Activated naive CD4-positive, alpha-beta T cell (primary cell): Measurements from ENCODE around the gene POLR1H.

Source experiments
- DNase-seq, 4 experiments: peaks; one replicate each; lab custom pipeline; 2025; lab: John Stamatoyannopoulos, UW

POLR1H gene

DNA sequence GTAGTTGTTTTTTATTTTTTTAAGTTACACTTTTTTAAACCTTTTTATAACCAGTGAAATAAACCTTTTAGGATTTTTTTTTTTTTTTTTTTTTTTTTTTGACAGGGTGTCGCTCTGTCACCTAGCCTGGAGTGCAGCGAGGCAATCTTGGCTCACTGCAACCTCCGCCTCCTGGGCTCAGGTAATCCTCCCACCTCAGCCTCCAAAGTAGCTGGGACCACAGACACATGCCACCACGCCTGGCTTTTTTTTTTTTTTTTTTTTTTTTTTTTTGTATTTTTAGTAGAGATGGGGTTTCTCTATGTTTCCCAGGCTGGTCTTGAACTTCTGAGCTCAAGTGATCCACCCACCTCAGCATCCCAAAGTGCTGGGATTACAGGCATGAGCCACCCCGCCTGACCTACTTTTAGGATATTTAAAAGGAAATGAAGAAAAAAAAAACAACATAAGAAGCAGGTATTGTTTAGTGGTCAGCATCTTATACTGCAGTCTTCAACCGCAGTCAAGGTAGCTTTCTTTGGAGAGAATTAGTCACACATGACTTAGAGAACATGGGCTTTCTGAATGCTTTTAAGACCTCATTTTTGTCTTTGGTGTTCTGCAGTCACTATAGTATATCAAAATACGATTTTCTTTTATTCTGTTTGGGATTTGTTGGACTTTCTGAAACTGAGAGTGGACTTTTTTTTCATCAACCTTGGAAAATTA, 1.6 kb downstream of the POLR1H start:
- no peak for DNase-seq

DNA sequence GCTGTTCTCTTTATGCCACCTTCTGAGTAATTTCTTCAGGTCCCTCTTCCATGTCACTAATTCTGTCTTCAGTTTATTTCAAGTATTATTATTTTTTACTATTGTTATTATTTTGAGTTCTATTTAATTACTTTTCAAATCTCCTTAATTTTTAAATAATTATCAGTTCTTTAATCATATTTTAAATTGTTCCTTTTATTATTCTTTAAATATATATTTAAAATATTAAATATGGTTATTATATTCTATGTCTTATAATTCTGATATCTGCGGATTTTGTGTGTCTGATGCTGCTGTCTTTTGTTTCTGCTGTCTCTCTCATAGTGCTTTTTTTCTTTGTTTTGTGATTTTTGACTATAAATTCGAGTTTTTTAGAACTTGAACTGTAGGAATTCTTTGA, 2.2 kb downstream of the POLR1H start:
- DNase-seq, result no peak

DNA sequence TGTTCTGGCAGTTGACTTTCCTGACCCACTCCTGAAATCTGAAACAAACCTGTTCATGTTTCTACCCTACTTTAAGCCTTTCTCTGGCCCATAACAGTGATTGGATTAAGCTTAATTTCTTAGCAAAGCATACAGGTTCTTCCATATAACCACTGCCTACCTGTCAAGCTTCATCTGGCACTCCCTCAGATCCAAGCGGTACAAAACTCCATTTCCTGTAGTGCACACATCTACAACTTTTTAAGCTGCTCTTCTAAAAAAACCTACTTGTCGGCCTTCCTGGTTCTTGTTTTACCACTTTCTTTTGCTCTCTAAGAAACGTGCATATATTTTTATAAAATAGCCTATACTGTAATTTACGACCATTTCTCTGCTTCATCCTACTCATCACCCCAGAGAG, 5.0 kb downstream of the POLR1H start:
- no peak for DNase-seq

DNA sequence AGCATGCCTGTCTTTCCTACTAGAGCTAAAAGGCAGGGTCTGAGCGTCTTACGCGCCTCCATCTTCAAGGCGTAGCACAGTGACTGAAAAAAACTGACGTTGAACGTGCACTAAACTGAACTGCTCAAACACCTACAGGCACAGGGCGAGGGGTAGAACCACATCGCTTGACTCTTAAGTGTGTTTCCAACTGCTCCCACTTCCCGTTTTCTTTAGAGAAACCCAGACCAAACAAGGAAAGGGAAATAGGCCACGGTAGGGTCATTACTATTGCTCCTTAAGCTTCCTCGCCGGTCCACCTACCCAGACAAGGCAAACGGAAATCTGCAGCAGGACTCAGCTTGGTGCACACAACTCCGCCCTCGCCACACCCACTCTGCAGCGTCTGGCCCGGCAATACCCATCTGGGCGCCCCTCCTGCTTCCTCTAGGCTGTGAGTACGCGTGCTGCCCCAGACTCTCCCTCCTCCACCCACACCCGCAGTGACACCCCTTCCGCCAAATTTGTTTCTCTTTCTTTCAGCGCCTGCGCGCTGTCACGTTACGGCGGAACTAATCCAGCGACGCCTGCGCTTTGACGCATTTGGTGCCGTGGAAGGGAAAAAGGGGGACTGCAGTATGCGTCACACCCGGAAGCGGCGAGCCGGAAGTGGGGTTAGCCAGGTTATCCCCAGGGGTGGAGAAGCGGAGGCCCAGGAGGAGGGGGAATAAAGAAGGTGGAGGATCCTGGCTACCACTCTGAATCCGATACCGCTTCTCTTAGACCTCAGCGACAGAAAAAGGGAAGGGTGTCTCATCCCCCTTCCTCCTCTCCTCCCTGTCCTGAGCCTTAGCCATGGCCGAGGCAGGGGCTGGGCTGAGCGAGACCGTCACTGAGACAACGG, 5.8 kb downstream of the POLR1H start, which contains the start of gene PPP1R11:
Gene PPP1R11 (plus strand): TSS at position 622 of the 883 bp plus-strand sequence. CDS start 213 bp downstream, at position 835.
- DNase-seq, result peak; percentile 93 to 97 (median 95)

DNA sequence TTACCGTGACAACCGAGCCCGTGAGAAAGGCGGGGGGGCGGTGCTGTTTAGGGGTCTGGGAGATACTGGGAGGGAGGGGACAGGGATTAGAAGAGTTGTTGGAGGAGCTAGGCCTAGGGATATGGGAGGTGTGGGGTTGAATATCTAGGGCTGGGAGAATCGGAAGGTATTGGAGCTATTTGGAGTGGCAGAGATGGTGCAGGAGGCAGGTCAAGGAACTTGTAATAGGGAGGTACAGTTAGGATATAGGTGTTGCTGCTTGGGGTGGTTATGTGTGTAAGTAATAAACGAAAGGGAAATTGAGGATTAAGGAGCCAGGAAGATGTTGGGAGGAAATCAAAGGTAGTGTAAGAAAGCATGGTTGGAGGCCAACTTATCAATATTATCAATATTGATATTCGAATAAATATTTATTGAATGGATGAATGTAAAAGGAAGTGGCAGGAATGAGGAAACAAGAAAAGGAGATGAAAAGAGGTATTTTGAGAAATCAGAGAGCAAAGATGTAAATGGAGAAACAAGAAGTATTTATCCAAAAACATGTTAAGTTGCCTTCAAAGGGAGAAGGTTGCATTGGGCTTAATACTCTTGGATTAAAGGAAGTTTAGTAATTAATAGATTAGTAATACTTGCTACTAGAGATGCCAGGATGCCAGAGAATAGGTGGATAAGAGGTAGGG, 6.5 kb downstream of the POLR1H start:
- no peak for DNase-seq

DNA sequence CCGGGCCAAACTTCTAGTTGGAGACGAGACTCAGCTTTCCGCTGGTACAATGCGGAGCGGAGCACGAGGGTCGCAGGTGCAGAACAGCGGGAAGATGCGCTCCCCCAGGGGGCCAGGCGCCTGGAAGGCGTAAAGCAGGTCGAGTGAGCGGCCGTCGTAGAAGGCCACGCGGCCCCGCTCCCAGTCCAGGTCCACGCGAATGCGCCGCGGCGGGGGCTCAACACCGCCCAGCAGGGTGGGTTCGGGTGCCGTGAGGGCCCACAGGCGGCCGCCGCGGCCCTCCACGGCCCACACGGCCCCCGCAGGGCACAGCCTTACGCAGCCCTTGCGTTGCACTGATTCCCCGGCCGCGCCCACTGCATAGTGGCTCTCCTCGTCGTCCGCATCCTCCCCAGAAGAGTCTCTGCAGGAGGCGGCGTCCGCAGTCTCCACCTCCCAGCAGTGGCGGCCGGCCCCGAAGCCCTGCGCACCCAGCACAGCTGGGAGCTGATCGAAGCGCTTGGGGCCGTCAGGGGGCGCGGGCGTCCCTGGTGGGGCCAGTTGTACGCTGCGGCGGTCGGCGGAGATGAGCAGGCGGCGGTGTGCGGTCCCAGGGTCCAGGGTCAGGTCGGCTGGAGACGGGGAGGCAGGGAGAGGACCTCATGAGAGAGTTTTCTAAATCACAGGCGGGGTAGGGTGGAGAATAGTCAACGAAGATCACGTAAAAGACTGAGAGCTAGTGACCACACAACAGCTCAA, 10.2 kb downstream of the POLR1H start:
- DNase-seq, result no peak

DNA sequence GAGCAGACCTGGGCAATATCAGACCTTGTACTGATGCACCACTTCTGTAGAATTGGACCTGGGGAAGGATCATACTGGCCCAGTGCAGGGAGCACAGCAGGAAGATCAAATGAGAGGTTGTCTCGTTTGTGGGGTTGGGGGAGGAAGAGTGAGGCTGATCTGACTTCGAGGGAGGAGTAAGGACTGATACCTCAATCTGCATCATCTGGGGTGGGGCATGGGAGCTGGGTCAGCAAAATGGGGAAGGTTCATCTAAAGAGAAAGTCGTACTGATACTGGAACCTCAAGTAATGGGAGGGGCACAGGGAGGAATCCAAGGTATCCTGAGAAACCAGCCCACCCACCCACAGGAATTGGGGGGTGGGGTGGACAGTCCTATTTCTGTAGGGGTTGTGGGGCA, 10.8 kb downstream of the POLR1H start:
- no peak for DNase-seq

DNA sequence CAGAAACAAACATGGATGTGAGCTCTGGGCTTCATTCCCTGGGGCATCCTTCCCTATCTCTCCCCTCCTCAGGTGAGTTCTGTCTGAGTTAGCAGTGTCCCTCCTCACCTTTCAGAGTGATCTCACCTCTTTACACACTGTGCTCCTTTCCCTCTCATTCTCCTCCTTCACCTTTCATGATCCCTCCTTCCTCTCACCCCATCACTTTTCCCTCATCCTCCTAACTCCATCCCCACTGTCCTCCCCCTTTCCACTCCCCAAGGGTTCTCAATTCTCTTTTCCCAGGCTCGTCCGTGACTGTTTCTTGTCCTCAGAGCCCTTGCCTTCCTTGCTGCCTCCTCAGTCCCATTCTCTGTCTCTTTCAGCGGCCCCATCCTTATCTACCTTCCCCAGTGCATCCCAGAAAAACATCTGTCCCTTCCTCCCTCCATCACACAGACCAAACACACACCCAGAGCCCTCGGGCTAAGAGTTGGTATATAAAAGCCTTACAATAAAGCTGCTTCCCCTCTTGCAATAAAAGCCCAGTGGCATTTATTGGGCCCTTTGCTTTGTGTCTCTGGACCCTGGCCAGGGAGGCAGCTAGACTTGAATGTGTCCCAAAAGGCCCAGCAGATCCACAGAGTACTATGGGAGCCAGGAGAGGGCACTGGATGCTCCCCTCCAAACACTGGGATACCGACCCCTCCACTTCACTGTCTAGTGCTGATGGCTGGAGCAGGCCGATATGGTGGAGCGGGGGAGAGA, 12.6 kb downstream of the POLR1H start:
- no peak for DNase-seq

DNA sequence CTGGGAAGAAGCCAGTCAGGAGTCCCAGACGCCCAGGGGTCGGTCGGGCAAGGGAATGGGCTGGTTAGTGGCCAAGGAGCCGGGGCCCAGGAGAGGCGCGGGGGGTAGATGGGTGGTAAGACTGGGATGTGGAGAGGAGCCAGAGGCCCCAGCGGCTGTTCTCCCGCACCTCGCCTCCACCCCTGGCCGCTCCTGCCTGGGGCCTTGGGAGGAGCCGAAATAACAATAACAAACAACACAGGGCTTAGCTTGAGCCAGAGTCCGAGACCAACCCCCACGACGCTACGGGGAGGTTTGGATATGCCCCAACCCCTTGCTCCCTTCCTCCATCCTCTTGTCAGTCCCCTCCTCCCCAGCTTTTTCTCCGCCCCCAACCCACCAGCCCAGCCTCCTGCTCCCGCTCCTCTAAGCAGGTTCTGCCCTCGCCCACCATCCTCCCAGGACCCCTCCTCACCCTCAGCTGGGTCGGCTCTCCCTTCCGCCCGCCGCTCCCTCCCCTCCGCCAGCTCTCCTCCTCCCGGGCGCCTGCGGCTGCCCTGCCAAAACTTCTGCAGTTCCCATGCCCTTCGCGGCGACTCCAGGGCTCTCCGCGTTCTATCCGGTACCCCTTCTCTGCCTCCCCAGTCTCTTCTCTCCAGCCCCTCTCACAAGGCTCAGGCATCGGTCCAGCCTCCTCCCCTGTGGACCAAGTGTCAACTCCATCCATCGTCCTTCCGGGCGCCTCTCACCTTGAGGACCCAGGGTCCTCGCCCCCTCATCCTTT, 13.4 kb downstream of the POLR1H start:
- DNase-seq, result no peak

DNA sequence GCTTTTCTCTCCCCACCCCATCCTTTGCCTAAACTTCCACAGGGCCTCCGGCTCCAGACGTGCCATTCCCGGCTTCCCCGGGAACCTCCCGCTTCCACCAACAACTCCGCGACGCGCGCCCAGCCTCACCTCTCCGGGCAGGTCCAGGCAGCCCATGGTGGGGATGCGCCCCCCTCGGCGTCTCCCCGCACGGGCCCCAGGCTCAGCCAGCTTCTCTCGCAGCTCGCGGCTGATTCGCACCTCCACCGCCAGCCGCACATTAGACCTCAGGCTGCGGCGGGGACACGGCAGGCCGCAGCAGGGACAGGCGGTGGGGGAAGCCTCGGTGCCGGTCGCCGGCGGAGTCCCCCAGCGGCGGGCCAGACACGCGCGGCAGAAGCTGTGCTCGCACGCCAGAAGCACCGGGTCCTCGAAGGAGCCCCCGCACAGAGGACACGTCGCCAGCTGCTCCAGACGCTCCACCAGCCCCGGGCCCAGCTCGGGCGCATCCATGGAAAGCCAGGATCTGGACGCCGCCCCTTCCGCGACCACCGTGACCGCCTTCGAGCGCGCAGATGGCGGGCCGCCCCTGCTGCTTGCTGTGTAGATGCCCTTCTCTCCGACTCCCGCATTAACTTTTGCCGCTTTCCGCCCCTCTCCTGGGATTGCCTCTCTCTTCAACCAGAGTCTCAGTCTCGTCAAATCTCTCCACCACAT, 14.2 kb downstream of the POLR1H start, which contains the start of gene RNF39:
Gene RNF39 (minus strand): TSS at position 676 of the 696 bp plus-strand sequence. CDS start 184 bp downstream, at position 492.
- DNase-seq, result peak in 1 of 4 experiments; percentile 10

DNA sequence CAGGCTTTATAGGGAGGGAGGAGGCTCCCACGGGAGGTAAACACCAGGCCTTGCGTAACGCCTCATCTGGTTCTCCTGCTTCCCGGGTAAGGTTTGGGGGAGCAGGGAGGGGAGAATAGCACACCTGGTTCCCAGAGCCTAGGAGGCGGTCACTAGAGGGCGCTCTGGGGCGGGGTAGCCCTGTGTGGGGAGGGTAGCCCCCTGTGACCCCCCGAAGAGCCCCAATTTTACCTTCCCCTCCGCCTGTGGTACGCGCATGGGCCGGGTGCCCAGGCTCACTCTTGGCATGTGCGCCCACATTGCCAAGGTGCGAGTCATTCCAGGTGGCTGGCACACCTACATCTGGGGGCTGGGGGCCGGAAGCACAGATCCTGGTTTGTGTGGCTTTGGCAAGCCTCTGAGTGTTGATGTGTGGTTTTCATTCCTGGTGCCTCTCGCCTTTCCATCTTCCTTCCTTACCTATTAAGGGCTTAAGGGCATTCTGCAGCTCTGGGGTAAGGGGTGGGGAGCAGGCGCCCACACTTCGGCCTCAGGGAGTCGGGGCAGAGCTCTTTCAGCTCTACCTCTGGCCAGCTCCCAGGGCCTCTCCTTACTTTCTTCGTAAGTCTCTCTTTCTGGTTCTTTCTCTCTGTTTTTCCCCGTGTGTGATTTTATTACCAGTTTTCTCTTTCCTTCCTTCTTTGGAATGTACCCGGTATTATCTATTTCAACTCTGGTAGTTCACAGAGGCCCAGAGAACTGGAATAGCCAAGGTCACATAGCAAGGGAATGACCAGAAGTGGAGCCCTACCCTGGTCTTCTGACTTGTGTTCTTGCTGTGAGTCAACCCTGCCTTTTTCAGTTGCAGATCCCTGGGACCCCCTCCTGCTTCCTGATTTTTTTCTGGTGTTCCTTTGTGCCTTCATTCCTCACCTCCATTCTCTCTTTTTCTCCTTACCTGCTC, 15.0 kb downstream of the POLR1H start:
- no peak for DNase-seq

DNA sequence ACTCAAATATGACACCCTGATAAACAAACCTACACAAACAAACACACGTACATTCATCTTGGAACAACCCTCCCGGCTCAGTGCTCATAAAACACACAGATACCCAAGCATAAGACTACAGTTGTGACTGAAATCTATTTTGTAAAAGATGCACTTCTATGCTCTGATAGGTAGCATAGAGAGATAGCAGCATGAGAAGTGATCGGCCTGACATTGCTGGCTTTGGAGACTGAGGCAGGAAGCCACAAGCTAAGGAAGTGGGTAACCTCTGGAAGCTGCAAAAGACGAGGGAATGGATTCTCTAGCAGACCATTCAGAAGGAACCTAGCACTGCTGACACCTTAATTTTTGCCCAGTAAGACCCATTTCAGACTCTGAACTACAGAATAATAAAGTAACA, 16.2 kb downstream of the POLR1H start:
- DNase-seq, result no peak

DNA sequence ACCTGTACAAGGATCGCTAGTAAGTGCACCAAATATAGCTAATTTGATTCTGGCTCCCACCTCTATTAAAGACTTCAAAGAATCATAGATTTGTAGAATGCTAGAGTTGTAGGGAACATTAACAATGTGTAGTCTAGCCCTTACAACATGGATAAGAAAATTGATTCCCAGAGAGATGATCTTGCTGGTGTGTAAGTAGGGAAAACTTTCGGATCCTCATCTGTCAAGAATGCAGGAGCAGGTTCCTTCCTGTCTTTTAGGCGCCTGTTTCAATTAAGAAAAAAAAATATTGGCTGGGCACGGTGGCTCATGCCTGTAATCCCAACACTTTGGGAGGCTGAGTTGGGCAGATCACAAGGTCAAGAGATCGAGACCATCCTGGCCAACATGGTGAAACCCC, 26.8 kb downstream of the POLR1H start:
- DNase-seq, result no peak

DNA sequence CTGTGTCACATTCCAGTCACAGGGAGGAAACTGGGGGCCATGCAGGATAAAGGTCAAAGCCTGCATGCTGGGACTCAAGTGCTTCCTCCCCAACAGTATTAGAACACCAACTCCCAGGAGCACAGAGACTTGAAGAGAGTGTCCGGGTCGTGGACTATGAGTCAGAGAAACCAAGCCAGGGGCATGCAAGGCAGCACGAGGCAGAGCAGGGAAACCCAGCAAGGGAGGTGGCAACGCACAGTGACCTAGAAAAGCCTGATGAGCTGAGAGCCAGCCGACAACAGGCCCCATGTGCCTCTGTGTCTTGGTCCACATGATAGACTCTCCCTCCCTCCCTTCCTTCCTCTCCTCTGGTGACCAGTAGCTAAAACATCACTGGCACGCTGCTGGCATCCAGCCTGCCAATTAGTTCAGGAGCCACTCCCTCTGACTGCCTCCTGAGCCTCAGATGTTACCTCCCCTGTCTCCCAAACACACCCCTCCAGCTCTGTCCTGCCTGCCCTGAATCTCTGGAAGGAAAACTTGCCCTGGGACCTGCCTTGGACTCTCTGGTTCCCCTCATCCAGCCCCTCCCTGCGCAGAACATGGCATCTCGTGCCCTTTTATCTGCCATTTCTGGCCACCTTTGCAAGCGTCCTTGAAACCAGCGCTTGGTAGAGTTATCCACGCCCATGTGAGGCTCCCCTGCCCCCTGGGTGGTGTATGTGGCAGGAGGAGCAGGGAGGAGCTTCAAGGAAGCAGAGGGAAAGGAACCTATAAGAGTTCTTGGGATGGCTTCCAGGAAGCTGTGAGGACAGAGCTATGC, 30.7 kb downstream of the POLR1H start:
- DNase-seq, result no peak

DNA sequence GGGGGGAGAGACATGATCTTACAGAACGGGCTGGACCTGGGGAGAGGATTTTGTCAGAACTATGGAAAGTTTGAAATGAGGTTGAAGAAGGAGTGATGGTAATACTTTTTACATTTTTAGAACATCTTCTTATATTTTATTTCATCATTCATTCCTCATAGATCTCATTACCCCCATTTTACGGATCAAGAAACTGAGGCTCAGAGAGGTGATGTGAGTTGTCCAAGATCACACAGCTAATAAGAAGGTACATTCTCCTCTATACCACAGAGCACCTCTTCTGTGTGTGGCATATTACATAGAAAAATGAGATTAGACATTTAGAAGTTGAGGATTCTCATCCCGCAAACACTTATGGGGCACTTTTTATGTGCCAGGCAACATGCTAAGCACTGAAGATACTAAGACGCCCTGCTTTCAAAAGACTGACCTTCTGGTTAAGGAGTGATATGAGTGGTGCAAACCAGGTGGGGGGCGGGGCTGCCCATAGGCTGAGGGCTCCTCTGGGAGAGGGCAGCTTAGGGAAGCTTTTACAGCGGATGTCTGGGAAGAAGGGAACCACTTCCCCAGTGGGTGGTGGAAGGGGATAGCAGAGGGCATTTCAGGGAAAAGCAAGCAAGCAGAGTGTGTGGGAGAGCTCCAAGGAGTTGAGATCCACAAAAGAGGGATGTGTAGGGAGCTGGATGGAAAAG, 31.9 kb downstream of the POLR1H start:
- DNase-seq, result no peak

DNA sequence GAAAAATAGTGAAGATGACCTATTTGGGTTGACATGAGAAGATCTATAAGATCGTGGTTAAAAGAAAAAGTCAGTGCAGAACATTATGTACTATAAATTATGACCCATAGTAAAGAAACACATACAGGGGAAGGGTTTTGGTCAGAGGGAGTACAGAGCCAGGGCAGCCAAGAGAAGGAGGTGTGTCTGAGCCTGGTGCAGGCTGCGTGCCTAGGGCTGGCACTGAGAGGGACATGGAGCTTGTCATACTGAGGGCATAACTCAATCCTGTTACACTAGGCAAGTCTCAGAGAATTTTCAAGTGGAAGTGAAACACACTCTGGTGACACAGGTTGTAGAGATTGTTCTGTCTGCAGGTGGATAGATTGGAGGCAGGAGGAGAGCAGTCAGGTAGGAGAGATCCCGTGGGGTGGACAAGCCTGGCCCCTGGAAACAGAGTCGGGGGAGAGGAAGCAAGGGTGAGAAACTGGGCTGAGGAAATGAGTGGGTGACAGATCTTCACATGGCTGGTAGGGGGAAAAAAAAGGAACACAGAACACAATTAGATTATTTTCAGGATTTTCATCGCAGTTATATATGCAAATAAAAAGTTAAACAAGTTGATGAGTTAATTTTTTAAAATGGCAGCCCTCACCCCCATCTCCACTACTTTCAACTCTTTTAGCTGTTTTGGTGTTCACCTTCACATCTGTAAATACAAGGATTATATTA, 33.0 kb downstream of the POLR1H start:
- DNase-seq, result no peak
